Measurements from ENCODE around the gene RNF150.

Gene RNF150

GRCh38 chr4:141023051-141023450 is 110.2 kb downstream of the RNF150 start:
- DNase-seq (ENCODE audit: low read depth), result no peak
- in situ Hi-C loops (cut with HindIII; ENCODE audit: low sequenced_read_pairs), result no loop called here
- no peak overlapping the region for H3K4me3 ChIP-seq (ENCODE audit: low read depth, low read length)
- no peak for TF ChIP-seq CTCF (IDR thresholded peaks at IDR 0.05; ENCODE audit: low read depth, low read length, missing control alignments)

GRCh38 chr4:141022111-141022695 is 111.1 kb downstream of the RNF150 start:
- TF ChIP-seq CTCF (IDR thresholded peaks at IDR 0.05; ENCODE audit: low read depth, low read length, missing control alignments), result no peak

GRCh38 chr4:141021397-141022110 is 111.7 kb downstream of the RNF150 start:
- TF ChIP-seq CTCF (IDR thresholded peaks at IDR 0.05; ENCODE audit: low read depth, low read length, missing control alignments), result no peak
- in situ Hi-C loops (cut with HindIII; ENCODE audit: low sequenced_read_pairs), result no loop called here
- DNase-seq (ENCODE audit: low read depth), result no peak
- H3K4me3 ChIP-seq (ENCODE audit: low read depth, low read length), result no peak overlapping the region

More at GRCh38 chr4:141022111-141022695, 111.1 kb downstream of the RNF150 start:
- no peak for DNase-seq (ENCODE audit: low read depth)
- no peak overlapping the region for H3K4me3 ChIP-seq (ENCODE audit: low read depth, low read length)
- in situ Hi-C loops (cut with HindIII; ENCODE audit: low sequenced_read_pairs), result no loop called here

- DNase-seq (ENCODE audit: low read depth), result peak; percentile 70
- H3K4me3 ChIP-seq (ENCODE audit: low read depth, low read length), result no peak overlapping the region
- in situ Hi-C loops (cut with HindIII; ENCODE audit: low sequenced_read_pairs), result no loop called here
- no peak for TF ChIP-seq CTCF (IDR thresholded peaks at IDR 0.05; ENCODE audit: low read depth, low read length, missing control alignments)
Observed at GRCh38 chr4:141020801-141021261, 112.4 kb downstream of the RNF150 start.

- no peak for TF ChIP-seq CTCF (IDR thresholded peaks at IDR 0.05; ENCODE audit: low read depth, low read length, missing control alignments)
- no peak for DNase-seq (ENCODE audit: low read depth)
- no peak overlapping the region for H3K4me3 ChIP-seq (ENCODE audit: low read depth, low read length)
- in situ Hi-C loops (cut with HindIII; ENCODE audit: low sequenced_read_pairs), result no loop called here
Observed at GRCh38 chr4:141019768-141020167, 113.5 kb downstream of the RNF150 start.

GRCh38 chr4:141016117-141016798 is 117.0 kb downstream of the RNF150 start:
- no peak for TF ChIP-seq CTCF (IDR thresholded peaks at IDR 0.05; ENCODE audit: low read depth, low read length, missing control alignments)
- in situ Hi-C loops (cut with HindIII; ENCODE audit: low sequenced_read_pairs), result no loop called here

More at GRCh38 chr4:141016117-141016798, 117.0 kb downstream of the RNF150 start:
- no peak for DNase-seq (ENCODE audit: low read depth)
- H3K4me3 ChIP-seq (ENCODE audit: low read depth, low read length), result no peak overlapping the region

Data from astrocyte of the cerebellum (primary cell).